Thymus (tissue), 11 donors: ENCODE results near the gene GLRB. TPM values are rescaled to one million over a fixed set of nuclear protein-coding genes. Genes with fewer than 3 reads are reported as not detected.

Source experiments
- DNase-seq, 9 donors: peaks; one replicate each; pipeline ENCODE4 v3.0.0-alpha.2; 2013; ENCODE audit warnings: low spot score in 9 of 9, low read depth in 6 of 9, missing footprints in 1 of 9
- H3K27ac ChIP-seq, 2 donors: one replicate each; pipeline ENCODE4 v1.5.1; 2013; ENCODE audit warnings: control low read depth in 1 of 2, low read depth in 1 of 2, low read length in 1 of 2, mild to moderate bottlenecking in 1 of 2, moderate library complexity in 1 of 2
- H3K27me3 ChIP-seq, 2 donors: one replicate each; pipeline ENCODE4 v1.5.1; 2013; ENCODE audit warnings: low read length in 1 of 2; ENCODE audit not compliant: control insufficient read depth in 2 of 2, insufficient read depth in 1 of 2
- H3K36me3 ChIP-seq, 2 donors: one replicate each; pipeline ENCODE4 v1.5.1; 2013; ENCODE audit warnings: low read length in 1 of 2, mild to moderate bottlenecking in 1 of 2, moderate library complexity in 1 of 2; ENCODE audit not compliant: control insufficient read depth in 2 of 2, insufficient read depth in 2 of 2
- H3K4me1 ChIP-seq, 2 donors: one replicate each; pipeline ENCODE4 v1.5.1; 2013; ENCODE audit warnings: low read length in 2 of 2; ENCODE audit not compliant: control insufficient read depth in 2 of 2, insufficient read depth in 2 of 2
- H3K4me3 ChIP-seq, 2 donors: one replicate each; pipeline ENCODE4 v1.5.1; 2013; ENCODE audit warnings: low read length in 2 of 2, control low read depth in 1 of 2, mild to moderate bottlenecking in 1 of 2
- H3K9me3 ChIP-seq, 2 donors: one replicate each; pipeline ENCODE4 v1.5.1; 2013; ENCODE audit warnings: low read length in 1 of 2, mild to moderate bottlenecking in 1 of 2; ENCODE audit not compliant: control insufficient read depth in 2 of 2, insufficient read depth in 1 of 2
- WGBS: extraction: QIAGEN DNeasy Blood & Tissue Kit; methylation state at CpG from one replicate; pipeline ENCODE4 v1.1.7; 2013; 5-methylcytosine and 5-hydroxymethylcytosine counted together
- polyA plus RNA-seq: library from polyadenylated mRNA; stranded (reverse); fragments of 200-250 nt; gene quantifications from one replicate; pipeline ENCODE4 v1.2.3, GENCODE V29; 2013
- total RNA-seq: library from RNA; stranded (reverse); fragments of 120-200 nt; gene quantifications from one replicate; pipeline ENCODE4 v1.2.4, GENCODE V29; 2013
- donor health status: healthy.

Gene GLRB
- total and polyA plus RNA-seq, 2 donors = 1.5 to 1.9 TPM

DNA sequence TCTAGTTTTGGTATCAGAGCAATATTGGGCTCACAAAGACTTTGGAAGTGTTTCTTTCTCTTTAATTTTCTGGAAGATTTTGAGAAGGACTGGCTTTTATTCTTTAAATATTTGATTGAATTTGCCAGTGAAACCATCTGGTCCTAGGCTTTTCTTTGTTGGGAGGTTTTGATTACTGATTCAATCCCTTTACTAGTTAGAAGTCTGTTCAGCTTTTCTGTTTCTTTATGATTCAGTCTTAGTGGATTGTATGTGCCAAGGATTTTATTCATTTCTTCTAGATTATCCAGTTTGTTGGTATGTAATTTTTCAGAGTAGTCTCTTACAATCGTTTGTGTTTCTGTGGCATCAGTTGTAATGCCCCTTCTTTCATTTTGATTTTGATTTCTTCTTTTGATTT, 28.6 kb downstream of the GLRB start:
- WGBS = 93% methylated on average over 1 of the region's 1 CpG
- H3K4me1 ChIP-seq = peaks cover 0 to 2% of the 10 kb centered on the region in 2 donors
- DNase-seq = no peak
- no peak overlapping the region for H3K27ac ChIP-seq
- H3K4me3 ChIP-seq = no peak overlapping the region
- H3K9me3 ChIP-seq = no peaks in the 10 kb centered on the region
- no peaks in the 10 kb centered on the region for H3K36me3 ChIP-seq
- no peaks in the 10 kb centered on the region for H3K27me3 ChIP-seq

DNA sequence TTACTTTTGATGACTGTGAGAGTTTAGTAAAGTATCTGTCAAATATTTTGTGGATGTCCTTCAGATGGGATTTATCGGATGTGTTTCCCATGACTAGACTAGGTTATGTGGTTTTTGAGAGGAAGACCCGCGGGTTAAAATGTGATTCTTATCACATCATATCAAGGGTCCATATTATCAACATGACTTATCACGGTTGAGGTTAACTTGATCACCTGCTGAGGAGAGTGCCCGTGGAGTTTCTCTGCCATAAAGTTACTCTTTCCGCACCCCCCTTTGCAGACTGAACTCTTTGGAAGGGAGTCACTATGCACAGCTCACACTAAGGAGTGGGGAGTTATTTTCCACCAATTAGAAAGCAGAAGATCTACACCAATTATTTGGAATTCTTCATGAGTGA, 38.7 kb downstream of the GLRB start:
- Histone ChIP-seq H3K4me3 (no peak overlapping the region), H3K27me3 (no peaks in the 10 kb centered on the region), H3K27ac (no peak overlapping the region), H3K9me3 (no peaks in the 10 kb centered on the region), H3K4me1 (peaks cover 0 to 9% of the 10 kb centered on the region in 2 donors), H3K36me3 (no peaks in the 10 kb centered on the region)
- DNase-seq = peak in 1 of 9 donors; percentile 24
- WGBS = 93% methylated on average over 6 of the region's 6 CpGs

DNA sequence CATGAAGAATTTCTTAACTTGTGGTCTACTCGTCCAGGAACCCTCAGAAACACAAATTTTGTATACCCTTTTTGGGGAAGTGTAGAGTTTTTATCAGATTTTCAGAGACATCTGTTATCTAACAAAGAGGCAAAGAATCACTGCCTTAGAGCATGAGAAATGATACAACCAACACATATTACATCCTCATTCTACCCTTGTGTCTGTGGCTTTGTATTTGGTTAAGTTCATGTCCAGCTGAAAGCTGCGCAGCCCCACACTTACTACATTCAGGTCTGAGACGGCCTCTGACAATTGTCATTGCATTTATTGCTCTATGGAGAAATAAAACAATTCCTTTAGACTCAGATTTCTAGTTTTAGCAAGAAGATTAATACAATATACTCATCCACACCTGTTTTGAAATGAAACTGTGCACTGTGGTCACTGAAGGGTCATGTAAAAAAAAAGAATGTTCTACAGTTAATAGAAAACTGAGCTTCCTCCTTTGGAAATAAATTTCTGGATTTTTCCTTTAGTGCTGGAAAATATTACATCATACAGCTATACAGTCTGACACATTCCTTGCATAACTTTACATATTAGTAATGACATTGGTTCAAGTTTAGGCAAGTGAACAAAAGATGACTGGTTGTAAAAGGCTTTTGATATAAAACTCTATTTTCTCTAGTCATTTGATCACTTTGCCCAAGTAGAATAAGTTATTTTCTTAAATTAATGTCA, 39.8 kb downstream of the GLRB start:
- no peak for DNase-seq
- H3K27me3 ChIP-seq = no peaks in the 10 kb centered on the region
- peaks cover 0 to 8% of the 10 kb centered on the region in 2 donors for H3K4me1 ChIP-seq
- no peaks in the 10 kb centered on the region for H3K9me3 ChIP-seq
- H3K27ac ChIP-seq = no peak overlapping the region
- WGBS = 77% methylated on average over 3 of the region's 3 CpGs
- H3K4me3 ChIP-seq = no peak overlapping the region
- H3K36me3 ChIP-seq = no peaks in the 10 kb centered on the region

DNA sequence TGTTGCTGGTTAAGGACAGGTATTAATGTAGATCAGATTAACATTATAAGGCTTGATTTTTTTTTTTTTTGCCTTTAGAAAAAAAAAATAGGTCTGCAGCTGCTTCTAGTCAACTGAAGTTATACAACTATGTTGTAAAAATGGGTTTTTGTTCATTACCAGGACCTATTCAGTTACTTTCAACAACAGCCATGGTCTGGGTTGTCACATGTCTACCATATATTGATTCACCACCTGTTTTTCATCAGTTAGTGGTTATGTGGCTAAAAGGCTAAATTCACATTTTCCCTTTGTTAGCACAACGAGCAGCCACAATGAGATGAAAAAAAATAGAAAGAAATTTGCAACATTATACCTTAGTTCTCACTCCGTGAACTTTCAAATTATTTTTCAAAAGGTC, 45.5 kb downstream of the GLRB start:
- no peak overlapping the region for H3K27ac ChIP-seq
- DNase-seq = peak in 1 of 9 donors; percentile 39
- no peaks in the 10 kb centered on the region for H3K4me1 ChIP-seq
- no peak overlapping the region for H3K4me3 ChIP-seq
- no peaks in the 10 kb centered on the region for H3K36me3 ChIP-seq
- no peaks in the 10 kb centered on the region for H3K9me3 ChIP-seq
- WGBS = 78% methylated on average over 2 of the region's 2 CpGs
- H3K27me3 ChIP-seq = no peaks in the 10 kb centered on the region

DNA sequence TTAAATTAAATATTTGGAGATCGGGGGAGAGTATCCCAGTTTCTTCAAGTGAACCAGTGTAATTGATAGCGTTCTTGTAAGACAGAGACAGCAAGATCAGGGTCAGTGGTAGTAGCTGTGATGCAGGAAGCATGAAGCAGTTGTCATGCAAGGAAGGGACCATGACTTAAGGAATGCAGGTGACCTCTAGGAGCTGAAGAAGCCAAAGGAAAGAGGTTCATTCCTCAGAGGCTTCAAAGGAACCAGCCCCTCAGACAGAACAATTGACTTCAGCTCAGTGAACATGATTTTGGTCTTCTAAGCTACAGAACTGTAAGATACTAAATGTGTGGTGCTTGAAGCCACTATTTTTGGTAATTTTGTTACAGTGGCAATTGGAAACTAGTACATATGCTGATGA, 51.6 kb downstream of the GLRB start:
- no peak for DNase-seq
- WGBS = 96% methylated on average over 2 of the region's 2 CpGs
- Histone ChIP-seq H3K27me3 (no peaks in the 10 kb centered on the region), H3K4me3 (no peak overlapping the region), H3K9me3 (no peaks in the 10 kb centered on the region), H3K27ac (no peak overlapping the region), H3K36me3 (no peaks in the 10 kb centered on the region), H3K4me1 (no peaks in the 10 kb centered on the region)

DNA sequence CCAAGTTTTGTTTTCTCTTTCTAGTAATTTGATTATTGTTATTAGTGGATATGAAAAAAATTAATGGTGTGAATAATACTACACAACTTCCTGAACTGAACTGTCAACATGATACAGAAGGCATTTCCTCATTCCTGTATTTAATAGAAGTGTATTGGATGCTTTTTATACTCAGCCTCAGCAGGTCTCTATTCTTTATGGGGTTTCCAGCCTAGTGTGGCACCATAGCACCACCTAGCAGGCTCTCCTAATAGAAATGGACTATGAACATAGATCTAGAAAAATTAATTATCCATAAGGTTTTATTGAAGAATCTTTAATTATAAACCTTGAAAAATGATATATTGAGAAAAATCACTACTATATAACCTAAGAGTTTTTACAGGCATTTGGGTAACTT, 52.4 kb downstream of the GLRB start:
- no peaks in the 10 kb centered on the region for H3K9me3 ChIP-seq
- no peaks in the 10 kb centered on the region for H3K4me1 ChIP-seq
- no peaks in the 10 kb centered on the region for H3K27me3 ChIP-seq
- H3K27ac ChIP-seq = no peak overlapping the region
- H3K4me3 ChIP-seq = no peak overlapping the region
- H3K36me3 ChIP-seq = no peaks in the 10 kb centered on the region
- peak in 1 of 9 donors; percentile 18 for DNase-seq

DNA sequence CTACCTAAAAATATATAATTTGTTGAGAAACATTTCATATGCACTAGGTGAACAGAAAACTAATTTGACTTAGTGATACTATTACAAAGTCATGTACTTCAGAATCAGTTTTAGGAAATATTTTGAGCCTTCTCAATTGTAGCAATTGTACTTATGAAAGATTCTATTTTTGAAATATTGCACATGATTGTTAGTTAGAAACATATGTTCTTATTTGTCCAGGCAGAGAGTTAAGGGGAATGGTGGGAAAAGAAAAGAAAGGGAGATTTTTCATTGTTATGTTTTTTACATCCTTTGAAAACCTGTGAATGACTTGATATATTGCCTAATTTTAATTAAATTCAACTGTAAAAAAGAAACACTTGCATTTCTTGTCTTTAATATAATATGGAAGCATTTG, 66.0 kb downstream of the GLRB start:
- no peak for DNase-seq
- Histone ChIP-seq H3K4me1 (no peaks in the 10 kb centered on the region), H3K27me3 (no peaks in the 10 kb centered on the region), H3K27ac (no peak overlapping the region), H3K4me3 (no peak overlapping the region), H3K36me3 (no peaks in the 10 kb centered on the region), H3K9me3 (peaks cover 0 to 3% of the 10 kb centered on the region in 2 donors)

DNA sequence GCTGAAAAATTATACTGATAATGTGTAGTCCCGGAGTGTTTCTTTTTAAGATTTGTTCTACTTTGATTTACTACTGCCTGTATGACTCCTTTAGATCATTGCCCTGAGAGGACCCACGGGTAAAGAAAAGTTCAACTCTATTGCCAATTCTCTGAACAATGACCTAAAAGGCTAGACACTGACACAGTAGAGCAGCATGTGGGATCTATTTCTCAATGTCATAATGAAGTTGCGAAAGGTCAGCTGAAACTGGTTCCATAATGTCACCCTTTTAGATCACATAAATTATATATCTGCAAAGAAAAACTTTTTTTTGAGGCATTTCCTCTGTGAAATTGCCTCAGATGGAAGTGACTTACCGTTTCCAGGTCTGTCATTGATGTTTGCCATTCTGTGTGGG, 67.4 kb downstream of the GLRB start:
- DNase-seq = no peak
- Histone ChIP-seq H3K27ac (no peak overlapping the region), H3K9me3 (peaks cover 0 to 3% of the 10 kb centered on the region in 2 donors), H3K4me1 (no peaks in the 10 kb centered on the region), H3K36me3 (no peaks in the 10 kb centered on the region), H3K27me3 (no peaks in the 10 kb centered on the region), H3K4me3 (no peak overlapping the region)
- WGBS = 93% methylated on average over 4 of the region's 4 CpGs

DNA sequence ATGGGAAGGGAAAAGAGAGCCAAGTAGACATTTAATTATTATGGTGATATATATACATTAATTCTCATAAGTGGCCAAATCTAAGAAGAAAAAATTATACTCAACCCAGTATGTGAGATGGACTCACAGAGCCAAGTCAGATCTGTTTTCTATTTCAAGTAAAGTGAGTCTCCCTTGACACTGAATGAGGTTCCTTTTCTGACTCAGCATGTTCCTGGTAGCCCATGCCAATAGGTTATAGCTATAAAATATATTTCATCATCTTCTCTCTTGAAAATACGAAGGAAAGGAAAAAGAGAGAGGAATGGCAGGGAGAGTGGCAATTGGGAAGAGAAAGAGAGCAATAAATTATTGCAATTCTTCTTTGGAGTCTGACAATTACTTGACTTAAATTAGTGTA, 75.8 kb downstream of the GLRB start:
- Histone ChIP-seq H3K27me3 (no peaks in the 10 kb centered on the region), H3K27ac (no peak overlapping the region), H3K36me3 (no peaks in the 10 kb centered on the region), H3K9me3 (no peaks in the 10 kb centered on the region), H3K4me1 (no peaks in the 10 kb centered on the region), H3K4me3 (no peak overlapping the region)
- DNase-seq = no peak
- 88% methylated on average over 1 of the region's 1 CpG for WGBS
